OCI-LY3 (cell line): ENCODE measurements around the gene NPB.

ENCODE experiments used
- H2AFZ ChIP-seq: fragments of 200-600, 300-600 bp; shearing (Covaris generic); 2 replicates; pipeline ENCODE4 v1.6.0; 2014; ENCODE audit warnings: antibody characterized with exemption, low read depth, low read length
- H3K27ac ChIP-seq: fragments of 200-600, 300-600 bp; sonication (generic); 2 replicates; pipeline ENCODE4 v1.5.1; 2014; ENCODE audit warnings: mild to moderate bottlenecking, low read length, moderate library complexity, mixed read lengths
- H3K27me3 ChIP-seq: fragments of 200-600, 300-600 bp; sonication (generic); 2 replicates; pipeline ENCODE4 v1.6.1; 2014; ENCODE audit warnings: low read depth, low read length, mixed read lengths
- H3K36me3 ChIP-seq: fragments of 200-600, 300-600 bp; sonication (generic); replicated peaks from 2 replicates; pipeline ENCODE3; 2014; ENCODE audit warnings: low read depth, low read length, mixed read lengths
- H3K4me1 ChIP-seq: fragments of 300-600, 200-600 bp; sonication (generic); 2 replicates; pipeline ENCODE4 v1.6.1; 2014; ENCODE audit warnings: low read length, mixed read lengths
- H3K4me2 ChIP-seq: fragments of 200-600, 300-600 bp; sonication (generic); 2 replicates; pipeline ENCODE4 v1.6.1; 2014; ENCODE audit warnings: low read length, mixed read lengths
- H3K4me3 ChIP-seq: fragments of 300-600, 200-600 bp; sonication (generic); 2 replicates; pipeline ENCODE4 v1.5.1; 2014; ENCODE audit warnings: antibody characterized with exemption, mild to moderate bottlenecking, low read length, moderate library complexity
- H3K79me2 ChIP-seq: fragments of 300-600, 200-600 bp; shearing (Covaris generic); 2 replicates; pipeline ENCODE4 v1.6.1; 2014; ENCODE audit warnings: mild to moderate bottlenecking, low read length, mixed read lengths
- H3K9ac ChIP-seq: fragments of 300-600, 200-600 bp; shearing (Covaris generic); 2 replicates; pipeline ENCODE4 v1.6.0; 2014; ENCODE audit warnings: mild to moderate bottlenecking, low read length, moderate library complexity
- H3K9me3 ChIP-seq: fragments of 200-600, 300-600 bp; shearing (Covaris generic); 2 replicates; pipeline ENCODE4 v1.6.1; 2014; ENCODE audit warnings: low read length, mixed read lengths; ENCODE audit not compliant: insufficient read depth
- H4K20me1 ChIP-seq: fragments of 200-600, 300-600 bp; sonication (generic); 2 replicates; pipeline ENCODE4 v1.6.1; 2016; ENCODE audit warnings: low read length, mixed read lengths; ENCODE audit not compliant: insufficient read depth
- CTCF ChIP-seq: fragments of 200-600, 300-600 bp; sonication (generic); IDR thresholded peaks from 2 replicates; pipeline ENCODE4 v1.5.1; 2014; ENCODE audit warnings: antibody characterized with exemption, low read length, low read depth
- EZH2phosphoT487 ChIP-seq: fragments of 200-600 bp; shearing (Covaris generic); IDR thresholded peaks from 2 replicates; pipeline ENCODE4 v1.6.1; 2018; ENCODE audit warnings: antibody characterized with exemption, mixed run types, low read depth

Gene NPB

GRCh38 chr17:81908793-81909192 lies 6.8 kb downstream of the NPB start:
- Histone ChIP-seq H3K27ac (no peak overlapping the region), H3K4me3 (no peak overlapping the region)

GRCh38 chr17:81909231-81909630 lies 7.2 kb downstream of the NPB start:
- Histone ChIP-seq H3K9ac (no peak overlapping the region), H3K36me3 (peaks cover 19% of the 10 kb centered on the region), H3K9me3 (no peaks in the 10 kb centered on the region)

More at GRCh38 chr17:81908793-81909192, 6.8 kb downstream of the NPB start:
- Histone ChIP-seq H3K4me2 (no peak overlapping the region), H2AFZ (no peak overlapping the region), H3K4me1 (peaks cover 7% of the 10 kb centered on the region), H3K79me2 (0 out of 2 replicates have a peak, but pooled peaks cover 9% of the 10 kb centered on the region), H3K9ac (no peak overlapping the region), H3K9me3 (no peaks in the 10 kb centered on the region), H3K36me3 (peaks cover 19% of the 10 kb centered on the region), H3K27me3 (no peaks in the 10 kb centered on the region), H4K20me1 (0 out of 2 replicates have a peak, but pooled peaks cover 4% of the 10 kb centered on the region)
- TF ChIP-seq CTCF (no peak), EZH2phosphoT487 (no peak)

GRCh38 chr17:81909966-81910839 lies 8.2 kb downstream of the NPB start:
- Histone ChIP-seq H3K4me2 (peak overlapping the region; percentile 91), H4K20me1 (0 out of 2 replicates have a peak, but pooled peaks cover 4% of the 10 kb centered on the region), H2AFZ (no peak overlapping the region), H3K27ac (no peak overlapping the region), H3K4me3 (peak overlapping the region; percentile 96), H3K36me3 (peaks cover 29% of the 10 kb centered on the region), H3K79me2 (0 out of 2 replicates have a peak, but pooled peaks cover 9% of the 10 kb centered on the region), H3K27me3 (no peaks in the 10 kb centered on the region), H3K9ac (peak overlapping the region; percentile 76), H3K9me3 (no peaks in the 10 kb centered on the region), H3K4me1 (peaks cover 7% of the 10 kb centered on the region)
- TF ChIP-seq CTCF = no peak
- no peak for TF ChIP-seq EZH2phosphoT487

More at GRCh38 chr17:81909231-81909630, 7.2 kb downstream of the NPB start:
- Histone ChIP-seq H3K27me3 (no peaks in the 10 kb centered on the region), H3K79me2 (0 out of 2 replicates have a peak, but pooled peaks cover 9% of the 10 kb centered on the region), H3K4me1 (peaks cover 7% of the 10 kb centered on the region), H3K4me2 (no peak overlapping the region), H3K4me3 (no peak overlapping the region), H3K27ac (no peak overlapping the region), H4K20me1 (0 out of 2 replicates have a peak, but pooled peaks cover 4% of the 10 kb centered on the region), H2AFZ (no peak overlapping the region)
- TF ChIP-seq EZH2phosphoT487 = no peak
- TF ChIP-seq CTCF = no peak

GRCh38 chr17:81910840-81911276 lies 8.8 kb downstream of the NPB start:
- Histone ChIP-seq H3K9me3 (no peaks in the 10 kb centered on the region), H3K79me2 (peaks cover 12% of the 10 kb centered on the region; the same call in 1 of the 2 replicates), H3K36me3 (peaks cover 30% of the 10 kb centered on the region), H3K27me3 (no peaks in the 10 kb centered on the region), H3K9ac (peak overlapping the region; percentile 76), H2AFZ (no peak overlapping the region), H3K4me2 (peak overlapping the region; percentile 91), H4K20me1 (0 out of 2 replicates have a peak, but pooled peaks cover 4% of the 10 kb centered on the region), H3K27ac (no peak overlapping the region), H3K4me3 (peak overlapping the region; percentile 96), H3K4me1 (peaks cover 7% of the 10 kb centered on the region)
- TF ChIP-seq EZH2phosphoT487 (no peak), CTCF (no peak)
